IMR-90 (cell line): Measurements from ENCODE around the gene NOXA1. TPM values are rescaled to one million over a fixed set of nuclear protein-coding genes. Genes with fewer than 3 reads are reported as not detected.

Experiments used
- ATAC-seq: fragments of 200-7000 bp; cut with Tn5 transposase; 2 replicates; pipeline ENCODE4 v1.9.1; 2020; ENCODE audit warnings: low read depth, mild to moderate bottlenecking, moderate library complexity
- BruUV-seq: library from RNA; stranded (reverse); fragments of 400-500 nt; replicated peaks from 2 replicates; lab custom pipeline; 2021; lab: Mats Ljungman, UMichigan
- CTCF ChIA-PET: fragments of 300-600 bp; formaldehyde crosslinking; extraction: SDS; loops from one replicate; lab custom pipeline; 2021; ENCODE audit warnings: antibody characterized with exemption; lab: Yijun Ruan, JAX
- POLR2A ChIA-PET: fragments of 300-600 bp; sonication (Branson Sonifier 250); formaldehyde crosslinking; loops from one replicate; lab custom pipeline; 2022; ENCODE audit warnings: antibody characterized with exemption; ENCODE audit not compliant: unreplicated experiment; lab: Charles Lee
- DNase-seq: peaks from one replicate; pipeline ENCODE4 v3.0.0; 2013
- H2AFZ ChIP-seq: replicated peaks from 2 replicates; pipeline ENCODE3; 2013; ENCODE audit warnings: low read length, mild to moderate bottlenecking; ENCODE audit not compliant: poor library complexity
- H2AK5ac ChIP-seq: 2 replicates; pipeline ENCODE4 v1.6.1; 2013; ENCODE audit warnings: low read depth, low read length, inconsistent platforms
- H2AK9ac ChIP-seq: replicated peaks from 2 replicates; pipeline ENCODE3; 2013; ENCODE audit warnings: mild to moderate bottlenecking, low read depth, low read length, moderate library complexity; ENCODE audit not compliant: poor library complexity
- H2BK120ac ChIP-seq: 2 replicates; pipeline ENCODE4 v1.6.1; 2013; ENCODE audit warnings: low read depth, low read length, inconsistent platforms
- H2BK15ac ChIP-seq: 3 replicates; pipeline ENCODE4 v1.6.1; 2013; ENCODE audit warnings: low read depth, low read length, inconsistent platforms
- H2BK20ac ChIP-seq: 2 replicates; pipeline ENCODE4 v1.6.1; 2013; ENCODE audit warnings: low read depth, mild to moderate bottlenecking, inconsistent platforms, low read length, moderate library complexity
- H2BK5ac ChIP-seq: 2 replicates; pipeline ENCODE4 v1.6.1; 2013; ENCODE audit warnings: mild to moderate bottlenecking, low read depth, low read length, inconsistent platforms; ENCODE audit not compliant: poor library complexity, severe bottlenecking
- H3K14ac ChIP-seq: replicated peaks from 2 replicates; pipeline ENCODE4 v1.6.1; 2013; ENCODE audit warnings: low read depth, low read length, inconsistent platforms
- H3K18ac ChIP-seq: 2 replicates; pipeline ENCODE4 v1.6.1; 2013; ENCODE audit warnings: low read depth, low read length, control low read depth
- H3K23ac ChIP-seq: 2 replicates; pipeline ENCODE4 v1.6.1; 2013; ENCODE audit warnings: low read depth, low read length, inconsistent platforms
- H3K27ac ChIP-seq: 2 replicates; pipeline ENCODE4 v1.5.1; 2013; ENCODE audit warnings: mild to moderate bottlenecking, control low read depth, low read length; ENCODE audit not compliant: insufficient read depth
- H3K27me3 ChIP-seq: 2 replicates; pipeline ENCODE4 v1.6.1; 2013; ENCODE audit warnings: low read length; ENCODE audit not compliant: control insufficient read depth, insufficient read depth
- H3K36me3 ChIP-seq: 2 replicates; pipeline ENCODE4 v1.6.1; 2013; ENCODE audit warnings: low read length, mixed read lengths; ENCODE audit not compliant: control insufficient read depth, insufficient read depth
- H3K4ac ChIP-seq: 2 replicates; pipeline ENCODE4 v1.6.1; 2013; ENCODE audit warnings: low read depth, low read length, inconsistent platforms
- H3K4me1 ChIP-seq: 2 replicates; pipeline ENCODE4 v1.6.1; 2013; ENCODE audit warnings: low read length, mixed read lengths; ENCODE audit not compliant: control insufficient read depth, insufficient read depth
- H3K4me2 ChIP-seq: 2 replicates; pipeline ENCODE4 v1.6.1; 2013; ENCODE audit warnings: low read depth, mild to moderate bottlenecking, control low read depth, low read length, moderate library complexity
- H3K4me3 ChIP-seq: 2 replicates; pipeline ENCODE4 v1.5.1; 2013; ENCODE audit warnings: low read depth, mild to moderate bottlenecking, control low read depth, low read length, moderate library complexity; ENCODE audit not compliant: insufficient read depth
- H3K56ac ChIP-seq: 2 replicates; pipeline ENCODE4 v1.6.1; 2013; ENCODE audit warnings: low read length, inconsistent platforms; ENCODE audit not compliant: insufficient read depth; ENCODE audit errors: extremely low read depth
- H3K79me1 ChIP-seq, 2 experiments: 2 replicates each; pipeline ENCODE4 v1.6.1; 2013; ENCODE audit warnings: low read length in 2 of 2, inconsistent platforms in 1 of 2, low read depth in 1 of 2
- H3K9ac ChIP-seq: 2 replicates; pipeline ENCODE4 v1.6.1; 2013; ENCODE audit warnings: low read depth, low read length, control low read depth
- H3K9me1 ChIP-seq: 2 replicates; pipeline ENCODE4 v1.6.1; 2013; ENCODE audit warnings: low read length, inconsistent platforms; ENCODE audit not compliant: insufficient read depth
- H3K9me3 ChIP-seq: 2 replicates; pipeline ENCODE4 v1.6.1; 2013; ENCODE audit warnings: low read length; ENCODE audit not compliant: control insufficient read depth, insufficient read depth
- H4K20me1 ChIP-seq: 2 replicates; pipeline ENCODE4 v1.6.1; 2013; ENCODE audit warnings: low read length, inconsistent platforms; ENCODE audit not compliant: insufficient read depth
- H4K5ac ChIP-seq: 2 replicates; pipeline ENCODE4 v1.6.1; 2013; ENCODE audit warnings: mild to moderate bottlenecking, low read depth, low read length, control low read depth
- H4K8ac ChIP-seq, 2 experiments: 2 replicates each; pipeline ENCODE4 v1.6.1; 2013; ENCODE audit warnings: low read depth in 2 of 2, low read length in 2 of 2, control low read depth in 1 of 2, inconsistent platforms in 1 of 2
- H4K91ac ChIP-seq: 2 replicates; pipeline ENCODE4 v1.6.1; 2013; ENCODE audit warnings: low read depth, low read length, inconsistent platforms; ENCODE audit not compliant: insufficient read depth
- BHLHE40 ChIP-seq: fragments of 150-350 bp; IDR thresholded peaks from 2 replicates; pipeline ENCODE4 v1.6.1; 2016; ENCODE audit warnings: mild to moderate bottlenecking, low read depth, low read length
- WGBS, 2 experiments: methylation state at CpG; one replicate each; pipeline versions ENCODE4 v1.1.5 to v1.1.7; 2013; ENCODE audit warnings: missing lambda C conversion rate in 2 of 2; ENCODE audit not compliant: insufficient read length in 1 of 2; ENCODE audit errors: extremely low coverage in 2 of 2; 5-methylcytosine and 5-hydroxymethylcytosine counted together
- dilution Hi-C: fragments of 300-500 bp; cut with HindIII; formaldehyde crosslinking; loops from one replicate; pipeline ENCODE4 v1.14.3; 2018; ENCODE audit warnings: low sequenced_read_pairs; ENCODE audit not compliant: unreplicated experiment
- in situ Hi-C: fragments of 300-500 bp; cut with MboI; formaldehyde crosslinking; loops from 3 replicates; pipeline ENCODE4 v1.14.3; 2019; ENCODE audit warnings: low sequenced_read_pairs, inconsistent platforms, mixed read lengths
- intact Hi-C: fragments of 100-400 bp; cut with micrococcal nuclease; formaldehyde crosslinking; loops from 2 replicates; pipeline ENCODE4 v1.10.0; 2022
- polyA plus RNA-seq, 3 experiments: library from polyadenylated mRNA; depleted of rRNA; stranded (reverse); fragments of >200 nt; gene quantifications; 2 replicates each; pipeline ENCODE4 v1.2.3, GENCODE V29; 2012; ENCODE audit warnings: low replicate concordance in 1 of 3
- total RNA-seq: library from RNA; depleted of rRNA; stranded (reverse); fragments of >200 nt; gene quantifications from 2 replicates; pipeline ENCODE4 v1.2.3, GENCODE V29; 2012

NOXA1 gene
- total and polyA plus RNA-seq, 2 of the 4 experiments (the other 2 are of a cell fraction): 0.17 TPM; not detected in 1

GRCh38 chr9:137415451-137415850, 7.7 kb upstream of the NOXA1 start:
- Histone ChIP-seq H3K9ac (no peak overlapping the region), H4K5ac (no peak overlapping the region), H3K36me3 (peaks cover 3% of the 10 kb centered on the region; the same call in 1 of the 2 replicates), H2BK15ac (no peak overlapping the region), H2BK20ac (no peak overlapping the region), H3K9me1 (peaks cover 12% of the 10 kb centered on the region), H3K18ac (no peak overlapping the region), H3K79me1 (peaks cover 15 to 47% of the 10 kb centered on the region in 2 experiments; a peak in 3 of 4 replicates), H3K4ac (no peak overlapping the region), H2AFZ (no peak overlapping the region), H3K4me3 (no peak overlapping the region), H4K8ac (no peak overlapping the region), H3K9me3 (no peaks in the 10 kb centered on the region), H3K4me2 (no peak overlapping the region), H2BK5ac (no peak overlapping the region), H3K14ac (no peak overlapping the region), H3K4me1 (peaks cover 24% of the 10 kb centered on the region), H4K20me1 (no peaks in the 10 kb centered on the region), H2AK5ac (no peak overlapping the region; the same call in 1 of the 2 replicates), H2AK9ac (no peak overlapping the region), H2BK120ac (no peak overlapping the region), H3K27ac (no peak overlapping the region), H3K27me3 (no peaks in the 10 kb centered on the region), H4K91ac (no peak overlapping the region), H3K23ac (no peak overlapping the region), H3K56ac (no peak overlapping the region)
- in situ Hi-C loops (no loop called here), dilution Hi-C loops (no loop called here), intact Hi-C loops (no loop called here)
- CTCF ChIA-PET: no interaction called here
- ATAC-seq: no peak
- DNase-seq: no peak
- TF ChIP-seq BHLHE40: no peak
- no TSS peak for BruUV-seq
- WGBS, 2 experiments: 100% methylated on average over 2 of the region's 5 CpGs; no CpG with 5 or more reads in 1 of the 2 experiments
- POLR2A ChIA-PET: no interaction called here
